Measurements from ENCODE around the gene CTAG1B.
"Not testable (repeated sequence)": the region's sequence is repeated elsewhere in the genome, so short reads cannot be mapped to it uniquely, and the experiment has no call there.

The CTAG1B gene

DNA sequence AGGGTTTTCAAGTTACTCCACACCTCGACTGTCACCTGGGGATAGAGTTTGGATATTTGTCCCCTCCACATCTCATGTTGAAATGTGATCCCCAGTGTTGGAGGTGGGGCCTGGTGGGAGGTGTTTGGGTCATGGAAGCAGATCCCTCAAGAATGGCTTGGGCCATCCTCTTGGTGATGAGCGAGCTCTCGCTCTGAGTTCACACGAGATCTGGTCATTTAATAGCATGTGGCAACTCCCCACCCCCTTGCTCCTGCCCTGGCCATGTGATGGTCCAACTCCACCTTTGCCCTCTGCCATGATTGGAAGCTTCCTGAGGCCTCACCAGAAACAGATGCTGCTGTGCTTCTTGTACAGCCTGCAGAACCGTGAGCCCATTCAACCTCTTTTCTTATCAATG lies 25.9 kb downstream of the CTAG1B start:
- Histone ChIP-seq H3K4me3 (no peak overlapping the region), H3K27ac (no peak overlapping the region)

DNA sequence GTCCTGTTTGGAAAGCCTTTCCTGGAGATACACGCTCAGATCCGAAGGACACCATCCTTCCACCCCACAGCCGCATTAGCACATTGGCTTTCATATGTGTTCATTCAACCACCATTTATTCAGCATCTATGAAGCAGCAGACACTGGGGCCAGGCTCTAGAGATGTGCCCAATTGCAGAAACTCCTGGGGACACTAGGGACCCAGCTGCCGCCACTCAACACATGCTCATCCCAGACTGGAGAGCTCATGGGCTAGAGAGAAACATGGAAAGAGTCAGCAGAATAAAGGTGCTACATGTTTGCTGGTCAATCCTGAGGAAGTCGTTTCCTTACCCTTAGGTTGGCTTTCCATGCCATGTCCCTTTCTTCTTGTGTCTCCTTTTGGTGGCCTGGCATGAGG lies 26.6 kb downstream of the CTAG1B start:
- Histone ChIP-seq H3K4me3 (no peak overlapping the region), H3K27ac (no peak overlapping the region)

DNA sequence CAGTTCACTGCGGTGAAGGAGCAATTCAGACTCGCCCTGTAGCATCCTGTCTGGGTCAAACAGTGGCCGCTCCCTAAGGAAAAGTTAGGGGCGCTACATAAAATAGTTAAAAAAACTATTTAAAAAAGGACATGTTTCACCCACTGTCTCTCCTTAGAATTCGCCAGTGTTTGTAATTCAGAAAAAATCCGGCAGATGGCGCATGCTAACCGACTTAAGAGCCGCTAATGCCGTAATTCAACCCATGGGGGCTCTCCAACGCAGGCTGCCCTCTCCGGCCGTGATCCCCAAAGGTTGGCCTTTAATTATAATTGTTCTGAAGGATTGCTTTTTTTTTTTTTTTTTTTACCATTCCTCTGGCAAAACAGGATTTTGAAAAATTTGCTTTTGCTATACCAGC lies 28.7 kb downstream of the CTAG1B start:
- H3K4me3 ChIP-seq, H3K27ac ChIP-seq: not testable (repeated sequence)

DNA sequence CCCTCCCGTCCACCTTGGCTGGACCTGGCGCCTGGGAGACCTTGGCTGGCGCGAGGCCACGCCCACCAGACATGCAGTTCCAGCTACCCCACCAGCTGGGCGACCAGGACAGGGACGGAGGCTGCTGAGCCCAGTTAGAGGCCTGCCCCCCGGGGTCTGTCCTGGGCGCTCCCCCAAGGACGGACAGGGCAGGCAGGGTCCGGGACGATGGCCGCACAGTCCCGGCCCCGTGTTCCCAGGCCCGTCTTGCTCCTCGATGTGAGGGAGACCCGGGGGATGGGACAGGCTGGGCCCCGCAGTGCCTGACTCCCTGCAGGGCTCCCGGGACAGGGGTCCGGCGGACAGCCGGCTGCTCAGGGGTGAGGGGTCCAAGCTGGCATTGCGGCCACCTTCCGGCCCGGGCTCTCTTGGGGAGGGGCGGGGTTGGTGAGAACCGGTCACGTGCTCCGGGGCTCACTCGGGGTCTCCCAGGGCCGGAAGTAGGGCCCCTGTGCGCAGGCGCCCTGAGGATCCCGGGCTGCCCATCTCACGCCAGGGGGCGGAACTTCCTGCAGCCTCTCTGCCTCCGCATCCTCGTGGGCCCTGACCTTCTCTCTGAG lies 34.4 kb downstream of the CTAG1B start, which contains the start of gene CTAG1A:
Gene CTAG1A, plus strand, starts transcription at position 549 of the 599 bp plus-strand sequence. CDS start 74 bp downstream, outside the sequence.
- not testable (repeated sequence) for H3K4me3 ChIP-seq

DNA sequence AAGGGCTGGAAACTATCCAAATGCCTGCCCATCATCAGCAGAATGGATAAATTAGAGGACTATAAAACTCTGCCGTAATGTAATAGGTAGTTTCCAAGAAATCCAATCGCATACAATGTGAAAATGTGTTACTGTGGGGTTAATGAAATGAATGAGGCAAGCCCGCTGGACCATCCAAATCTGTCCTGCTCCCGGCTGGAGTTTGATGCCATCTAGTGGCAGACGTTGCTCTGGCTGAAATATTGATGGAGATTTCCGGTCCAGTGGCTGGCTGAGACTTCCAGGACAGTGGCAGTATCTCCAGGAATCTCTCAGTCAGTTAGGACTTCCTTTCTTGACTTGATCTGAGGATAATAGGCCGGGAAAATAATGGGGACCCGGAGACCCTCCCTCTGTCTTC lies 36.1 kb downstream of the CTAG1B start:
- not testable (repeated sequence) for H3K4me3 ChIP-seq, H3K27ac ChIP-seq

More for the DNA sequence above, 34.4 kb downstream of the CTAG1B start, which contains the start of gene CTAG1A:
- not testable (repeated sequence) for H3K27ac ChIP-seq

DNA sequence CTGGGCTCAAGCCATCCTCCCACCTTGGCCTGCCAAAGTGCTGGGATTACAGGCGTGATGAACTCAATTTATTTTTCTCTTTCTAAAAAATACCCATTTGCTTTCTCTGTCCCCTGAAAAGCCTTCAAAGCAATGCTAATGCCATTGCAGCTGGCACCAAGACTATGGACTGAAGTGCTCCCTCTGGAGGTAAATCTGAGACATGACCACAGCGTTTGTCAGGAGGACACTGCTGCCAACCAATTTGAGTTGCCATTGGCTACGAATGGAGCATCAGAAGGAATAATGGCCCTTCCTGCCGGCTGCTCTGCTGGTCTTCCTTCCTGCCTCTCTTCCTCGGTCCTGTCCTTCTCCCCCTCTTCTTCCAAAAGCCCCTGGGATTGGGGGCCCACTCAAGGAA lies 44.0 kb downstream of the CTAG1B start:
- H3K4me3 ChIP-seq, H3K27ac ChIP-seq: not testable (repeated sequence)

DNA sequence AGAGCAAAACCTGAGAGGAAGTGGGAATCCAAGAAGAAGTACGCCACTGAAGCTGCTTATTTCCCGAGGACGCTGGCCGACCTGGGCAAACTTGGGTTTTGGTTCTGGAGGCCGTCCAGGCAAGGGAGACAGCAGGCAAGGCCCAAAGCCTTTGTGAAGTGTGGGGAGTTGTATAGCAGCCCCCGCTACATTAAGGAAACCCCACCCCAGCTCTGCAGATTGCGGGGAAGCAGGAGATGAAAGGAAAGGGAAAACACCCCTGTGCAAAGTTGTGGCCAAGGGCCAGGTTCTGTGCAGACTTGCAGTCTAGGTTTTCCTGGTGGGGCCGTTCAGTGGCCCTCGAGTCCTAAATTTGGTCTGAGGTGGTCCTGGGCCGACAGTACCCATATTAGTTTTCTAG lies 46.0 kb downstream of the CTAG1B start:
- not testable (repeated sequence) for H3K4me3 ChIP-seq, H3K27ac ChIP-seq

DNA sequence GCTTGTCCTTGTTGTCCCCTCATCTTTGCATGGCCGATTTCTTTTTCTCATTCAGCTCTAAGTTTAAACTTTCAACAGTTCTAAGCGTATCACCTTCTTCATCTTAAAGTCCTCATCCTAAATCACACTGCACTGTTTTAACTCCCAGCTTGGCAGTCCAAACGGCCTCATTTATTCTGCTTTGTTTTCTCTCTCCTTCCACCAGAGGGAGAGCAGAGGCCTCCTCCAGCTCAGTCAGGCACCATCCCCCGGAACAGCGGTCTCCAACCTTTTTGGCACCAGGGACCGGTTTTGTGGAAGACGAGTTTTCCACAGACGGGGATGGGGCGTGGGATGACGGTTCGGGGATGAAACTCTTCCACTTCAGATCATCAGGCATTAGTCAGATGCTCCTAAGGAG lies 48.7 kb downstream of the CTAG1B start:
- H3K27ac ChIP-seq, H3K4me3 ChIP-seq: not testable (repeated sequence)

Measured in skin epidermis (tissue), 12 donors.